Measurements from ENCODE around the gene TMPRSS11F. TPM values are rescaled to one million over a fixed set of nuclear protein-coding genes. Genes with fewer than 3 reads are reported as not detected.
"Not testable (repeated sequence)": the region's sequence is repeated elsewhere in the genome, so short reads cannot be mapped to it uniquely, and the experiment has no call there.

Gene TMPRSS11F
- 12.4 TPM for total RNA-seq

- ATAC-seq, result peak; percentile 97
Observed at GRCh38 chr4:68129793-68130192, at the start of gene TMPRSS11F. Gene TMPRSS11F, minus strand, starts transcription at chr4:68129869. Its CDS starts 49 bp downstream, at chr4:68129820.

- ATAC-seq, result peak; percentile 83
Observed at GRCh38 chr4:68176904-68177303, 47.2 kb upstream of the TMPRSS11F start.

- ATAC-seq, result no peak
Observed at GRCh38 chr4:68176500-68176899, 46.8 kb upstream of the TMPRSS11F start.

GRCh38 chr4:68175562-68176155, 46.0 kb upstream of the TMPRSS11F start:
- ATAC-seq, result peak; percentile 63

- ATAC-seq, result not testable (repeated sequence)
Observed at GRCh38 chr4:68174389-68174788, 44.7 kb upstream of the TMPRSS11F start.

- not testable (repeated sequence) for ATAC-seq
Observed at GRCh38 chr4:68172147-68172546, 42.5 kb upstream of the TMPRSS11F start.

GRCh38 chr4:68167706-68168105, 38.0 kb upstream of the TMPRSS11F start:
- ATAC-seq, result no peak

- no peak for ATAC-seq
Observed at GRCh38 chr4:68167166-68167565, 37.5 kb upstream of the TMPRSS11F start.

- no peak for ATAC-seq
Observed at GRCh38 chr4:68163754-68164153, 34.1 kb upstream of the TMPRSS11F start.

GRCh38 chr4:68162196-68162595, 32.5 kb upstream of the TMPRSS11F start:
- ATAC-seq, result no peak

- peak; percentile 95 for ATAC-seq
Observed at GRCh38 chr4:68152411-68152810, 22.7 kb upstream of the TMPRSS11F start.

GRCh38 chr4:68148800-68149685, 19.4 kb upstream of the TMPRSS11F start:
- ATAC-seq, result no peak

- ATAC-seq, result no peak
Observed at GRCh38 chr4:68147079-68147478, 17.4 kb upstream of the TMPRSS11F start.

- no peak for ATAC-seq
Observed at GRCh38 chr4:68145261-68145660, 15.6 kb upstream of the TMPRSS11F start.

- no peak for ATAC-seq
Observed at GRCh38 chr4:68141852-68142251, 12.2 kb upstream of the TMPRSS11F start.

- no peak for ATAC-seq
Observed at GRCh38 chr4:68132342-68132741, 2.7 kb upstream of the TMPRSS11F start.

- no peak for ATAC-seq
Observed at GRCh38 chr4:68124262-68124661, 5.4 kb downstream of the TMPRSS11F start.

- no peak for ATAC-seq
Observed at GRCh38 chr4:68123525-68123924, 6.1 kb downstream of the TMPRSS11F start.

- no peak for ATAC-seq
Observed at GRCh38 chr4:68119921-68120320, 9.7 kb downstream of the TMPRSS11F start.

- ATAC-seq, result no peak
Observed at GRCh38 chr4:68110441-68110840, 19.2 kb downstream of the TMPRSS11F start.

GRCh38 chr4:68109868-68110267, 19.8 kb downstream of the TMPRSS11F start:
- no peak for ATAC-seq

GRCh38 chr4:68082758-68083157, 46.9 kb downstream of the TMPRSS11F start:
- ATAC-seq, result peak; percentile 80

GRCh38 chr4:68079928-68080327, 49.7 kb downstream of the TMPRSS11F start:
- ATAC-seq, result peak; percentile 66

- ATAC-seq, result no peak
Observed at GRCh38 chr4:68077737-68078136, 51.9 kb downstream of the TMPRSS11F start.

Measured in esophagus mucosa (tissue), 1 donor.